ENCODE measurements around the gene SPINT3.

Gene SPINT3

GRCh38 chr20:45515147-45515913 is at the start of gene SPINT3:
Gene SPINT3 (minus strand): TSS chr20:45515622. CDS start chr20:45515608, 14 bp downstream.
- no peak for TF ChIP-seq POLR2A (IDR thresholded peaks at IDR 0.05; ENCODE audit: low read length)
- TF ChIP-seq GATA1 (IDR thresholded peaks at IDR 0.05; ENCODE audit: low read depth, low read length), result no peak
- no peak for DNase-seq

- no peak for DNase-seq
- TF ChIP-seq POLR2A (IDR thresholded peaks at IDR 0.05; ENCODE audit: low read length) (no peak), GATA1 (IDR thresholded peaks at IDR 0.05; ENCODE audit: low read depth, low read length) (no peak)
These were observed 49.4 kb upstream of the SPINT3 start for GRCh38 chr20:45564760-45565276.

GRCh38 chr20:45555198-45555597 is 39.8 kb upstream of the SPINT3 start:
- no peak for TF ChIP-seq POLR2A (IDR thresholded peaks at IDR 0.05; ENCODE audit: low read length)
- no peak for TF ChIP-seq GATA1 (IDR thresholded peaks at IDR 0.05; ENCODE audit: low read depth, low read length)
- no peak for DNase-seq

- TF ChIP-seq POLR2A (IDR thresholded peaks at IDR 0.05; ENCODE audit: low read length), result no peak
- TF ChIP-seq GATA1 (IDR thresholded peaks at IDR 0.05; ENCODE audit: low read depth, low read length), result no peak
- DNase-seq, result no peak
These were observed 37.0 kb upstream of the SPINT3 start for GRCh38 chr20:45552456-45552855.

- TF ChIP-seq GATA1 (IDR thresholded peaks at IDR 0.05; ENCODE audit: low read depth, low read length) (no peak), POLR2A (IDR thresholded peaks at IDR 0.05; ENCODE audit: low read length) (no peak)
- no peak for DNase-seq
These were observed 35.3 kb upstream of the SPINT3 start for GRCh38 chr20:45550765-45551164.

GRCh38 chr20:45548410-45548809 is 33.0 kb upstream of the SPINT3 start:
- DNase-seq, result no peak
- TF ChIP-seq GATA1 (IDR thresholded peaks at IDR 0.05; ENCODE audit: low read depth, low read length) (no peak), POLR2A (IDR thresholded peaks at IDR 0.05; ENCODE audit: low read length) (no peak)

- no peak for TF ChIP-seq GATA1 (IDR thresholded peaks at IDR 0.05; ENCODE audit: low read depth, low read length)
- TF ChIP-seq POLR2A (IDR thresholded peaks at IDR 0.05; ENCODE audit: low read length), result no peak
These were observed 31.9 kb upstream of the SPINT3 start, which contains the start of gene EPPIN for GRCh38 chr20:45547206-45547770. Gene EPPIN (minus strand): TSS chr20:45547401. CDS start chr20:45547357, 44 bp downstream.

GRCh38 chr20:45545754-45546453 is 30.5 kb upstream of the SPINT3 start:
- peak in 1 of 2 experiments; percentile 5 for DNase-seq
- TF ChIP-seq POLR2A (IDR thresholded peaks at IDR 0.05; ENCODE audit: low read length) (no peak), GATA1 (IDR thresholded peaks at IDR 0.05; ENCODE audit: low read depth, low read length) (no peak)

More at GRCh38 chr20:45547206-45547770, 31.9 kb upstream of the SPINT3 start, which contains the start of gene EPPIN:
- no peak for DNase-seq

- no peak for DNase-seq
- TF ChIP-seq POLR2A (IDR thresholded peaks at IDR 0.05; ENCODE audit: low read length) (no peak), GATA1 (IDR thresholded peaks at IDR 0.05; ENCODE audit: low read depth, low read length) (no peak)
These were observed 29.9 kb upstream of the SPINT3 start for GRCh38 chr20:45545351-45545750.

- no peak for DNase-seq
- TF ChIP-seq GATA1 (IDR thresholded peaks at IDR 0.05; ENCODE audit: low read depth, low read length), result no peak
These were observed 24.0 kb upstream of the SPINT3 start, which contains the start of gene WFDC6 for GRCh38 chr20:45539382-45539781. Gene WFDC6 (minus strand): TSS chr20:45539482. CDS start chr20:45539407, 75 bp downstream.

GRCh38 chr20:45538209-45538799 is 22.9 kb upstream of the SPINT3 start:
- DNase-seq, result no peak
- no peak for TF ChIP-seq GATA1 (IDR thresholded peaks at IDR 0.05; ENCODE audit: low read depth, low read length)
- no peak for TF ChIP-seq POLR2A (IDR thresholded peaks at IDR 0.05; ENCODE audit: low read length)

- TF ChIP-seq POLR2A (IDR thresholded peaks at IDR 0.05; ENCODE audit: low read length), result no peak
- TF ChIP-seq GATA1 (IDR thresholded peaks at IDR 0.05; ENCODE audit: low read depth, low read length), result no peak
- DNase-seq, result no peak
These were observed 11.9 kb upstream of the SPINT3 start for GRCh38 chr20:45527294-45527693.

GRCh38 chr20:45523821-45524220 is 8.4 kb upstream of the SPINT3 start:
- DNase-seq, result no peak
- TF ChIP-seq POLR2A (IDR thresholded peaks at IDR 0.05; ENCODE audit: low read length) (no peak), GATA1 (IDR thresholded peaks at IDR 0.05; ENCODE audit: low read depth, low read length) (no peak)

- no peak for DNase-seq
- TF ChIP-seq POLR2A (IDR thresholded peaks at IDR 0.05; ENCODE audit: low read length), result no peak
- TF ChIP-seq GATA1 (IDR thresholded peaks at IDR 0.05; ENCODE audit: low read depth, low read length), result no peak
These were observed 2.9 kb upstream of the SPINT3 start for GRCh38 chr20:45518282-45518681.
